ENCODE measurements around the gene GPX5.
A peak's percentile ranks its signal among the peaks of the same experiment; 100 is the strongest.
"Not testable (repeated sequence)": the region's sequence is repeated elsewhere in the genome, so short reads cannot be mapped to it uniquely, and the experiment has no call there.

Gene GPX5

GRCh38 chr6:28525496-28526039 is at the start of gene GPX5:
TSS of gene GPX5 (plus strand) at chr6:28525881. CDS start at chr6:28526014, 133 bp downstream.
- no peak for DNase-seq (ENCODE audit: low spot score)

GRCh38 chr6:28478518-28478917 is 47.2 kb upstream of the GPX5 start:
- no peak for DNase-seq (ENCODE audit: low spot score)

GRCh38 chr6:28480253-28480932 is 45.3 kb upstream of the GPX5 start:
- DNase-seq (ENCODE audit: low spot score), result no peak

- no peak for DNase-seq (ENCODE audit: low spot score)
Measured at GRCh38 chr6:28485482-28485881, 40.2 kb upstream of the GPX5 start.

GRCh38 chr6:28486533-28486932 is 39.1 kb upstream of the GPX5 start:
- DNase-seq (ENCODE audit: low spot score), result no peak

GRCh38 chr6:28486988-28487742 is 38.5 kb upstream of the GPX5 start:
- DNase-seq (ENCODE audit: low spot score), result no peak

GRCh38 chr6:28488916-28489365 is 36.7 kb upstream of the GPX5 start:
- peak; percentile 11 for DNase-seq (ENCODE audit: low spot score)

GRCh38 chr6:28489366-28490204 is 36.1 kb upstream of the GPX5 start:
- DNase-seq (ENCODE audit: low spot score), result peak; percentile 16

GRCh38 chr6:28490205-28490890 is 35.3 kb upstream of the GPX5 start:
- no peak for DNase-seq (ENCODE audit: low spot score)

- no peak for DNase-seq (ENCODE audit: low spot score)
Measured at GRCh38 chr6:28491984-28492317, 33.7 kb upstream of the GPX5 start.

GRCh38 chr6:28496099-28496779 is 29.4 kb upstream of the GPX5 start:
- peak; percentile 10 for DNase-seq (ENCODE audit: low spot score)

- DNase-seq (ENCODE audit: low spot score), result no peak
Measured at GRCh38 chr6:28497306-28497705, 28.4 kb upstream of the GPX5 start.

- DNase-seq (ENCODE audit: low spot score), result no peak
Measured at GRCh38 chr6:28497893-28498292, 27.8 kb upstream of the GPX5 start.

GRCh38 chr6:28501259-28501658 is 24.4 kb upstream of the GPX5 start:
- no peak for DNase-seq (ENCODE audit: low spot score)

GRCh38 chr6:28502136-28502535 is 23.5 kb upstream of the GPX5 start:
- not testable (repeated sequence) for DNase-seq (ENCODE audit: low spot score)

GRCh38 chr6:28502709-28503305 is 22.9 kb upstream of the GPX5 start:
- not testable (repeated sequence) for DNase-seq (ENCODE audit: low spot score)

GRCh38 chr6:28505733-28506132 is 19.9 kb upstream of the GPX5 start:
- DNase-seq (ENCODE audit: low spot score), result no peak

- no peak for DNase-seq (ENCODE audit: low spot score)
Measured at GRCh38 chr6:28506807-28507475, 18.7 kb upstream of the GPX5 start.

- DNase-seq (ENCODE audit: low spot score), result no peak
Measured at GRCh38 chr6:28511628-28512300, 13.9 kb upstream of the GPX5 start.

GRCh38 chr6:28512387-28512786 is 13.3 kb upstream of the GPX5 start:
- not testable (repeated sequence) for DNase-seq (ENCODE audit: low spot score)
